Hematopoietic multipotent progenitor cell (in vitro differentiated cells): ENCODE measurements around the gene LITAF. TPM values are rescaled to one million over a fixed set of nuclear protein-coding genes. Genes with fewer than 3 reads are reported as not detected.
"Not testable (repeated sequence)": the region's sequence is repeated elsewhere in the genome, so short reads cannot be mapped to it uniquely, and the experiment has no call there.

Experiments
- DNase-seq, 3 donors: peaks; one replicate each; pipeline ENCODE4 v3.0.0-alpha.2; 2011 to 2015; ENCODE audit warnings: low read depth in 2 of 3, low spot score in 2 of 3
- total RNA-seq: library from RNA; depleted of rRNA; stranded (reverse); fragments of >200 nt; gene quantifications from one replicate; pipeline ENCODE4 v1.2.3, GENCODE V29; 2012

The LITAF gene
- total RNA-seq, 1 donor: 79.4 TPM

GRCh38 chr16:11621920-11622651 lies 35.4 kb upstream of the LITAF start:
- DNase-seq: peak in 2 of 3 donors; percentile 71 to 80

GRCh38 chr16:11621539-11621919 lies 34.8 kb upstream of the LITAF start:
- DNase-seq: no peak

GRCh38 chr16:11620243-11621003 lies 33.7 kb upstream of the LITAF start:
- DNase-seq: no peak

- DNase-seq: peak in 2 of 3 donors; percentile 64 to 78
These were observed 32.7 kb upstream of the LITAF start for GRCh38 chr16:11619327-11619851.

GRCh38 chr16:11618107-11618717 lies 31.5 kb upstream of the LITAF start:
- DNase-seq: no peak

- no peak for DNase-seq
These were observed 29.2 kb upstream of the LITAF start for GRCh38 chr16:11615748-11616447.

GRCh38 chr16:11614587-11615175 lies 28.0 kb upstream of the LITAF start:
- DNase-seq: no peak

GRCh38 chr16:11613381-11614303 lies 26.9 kb upstream of the LITAF start:
- peak in 2 of 3 donors; percentile 78 to 90 for DNase-seq

GRCh38 chr16:11612665-11613025 lies 25.9 kb upstream of the LITAF start:
- DNase-seq: no peak

GRCh38 chr16:11611871-11612664 lies 25.3 kb upstream of the LITAF start:
- no peak for DNase-seq

- no peak for DNase-seq
These were observed 23.9 kb upstream of the LITAF start for GRCh38 chr16:11610580-11610979.

GRCh38 chr16:11610121-11610505 lies 23.4 kb upstream of the LITAF start:
- DNase-seq: no peak

- DNase-seq: no peak
These were observed 22.9 kb upstream of the LITAF start for GRCh38 chr16:11609474-11610120.

- no peak for DNase-seq
These were observed 19.2 kb upstream of the LITAF start for GRCh38 chr16:11605891-11606290.

- no peak for DNase-seq
These were observed 18.8 kb upstream of the LITAF start for GRCh38 chr16:11605564-11605886.

- no peak for DNase-seq
These were observed 18.3 kb upstream of the LITAF start for GRCh38 chr16:11604783-11605563.

GRCh38 chr16:11604296-11604695 lies 17.6 kb upstream of the LITAF start:
- not testable (repeated sequence) for DNase-seq

- no peak for DNase-seq
These were observed 16.6 kb upstream of the LITAF start for GRCh38 chr16:11603331-11603750.
